Subcutaneous abdominal adipose tissue (tissue), 5 donors: ENCODE results near the gene NLRP4.
A peak's percentile ranks its signal among the peaks of the same experiment; 100 is the strongest.

Experiments used
- H3K27ac ChIP-seq: one replicate; pipeline ENCODE4 v1.7.0; 2013; ENCODE audit warnings: low read depth, mild to moderate bottlenecking, inconsistent platforms, low read length, moderate library complexity
- H3K27me3 ChIP-seq, 5 donors: one replicate each; pipeline ENCODE4 v1.7.0; 2013; ENCODE audit warnings: low read length in 5 of 5, inconsistent platforms in 1 of 5; ENCODE audit not compliant: control insufficient read depth in 5 of 5, insufficient read depth in 4 of 5
- H3K36me3 ChIP-seq, 5 donors: one replicate each; pipeline ENCODE4 v1.7.0; 2013; ENCODE audit warnings: low read length in 5 of 5; ENCODE audit not compliant: control insufficient read depth in 5 of 5, insufficient read depth in 5 of 5
- H3K4me1 ChIP-seq, 5 donors: one replicate each; pipeline ENCODE4 v1.7.0; 2013; ENCODE audit warnings: low read length in 5 of 5, mild to moderate bottlenecking in 3 of 5, moderate library complexity in 1 of 5; ENCODE audit not compliant: control insufficient read depth in 5 of 5, insufficient read depth in 5 of 5
- H3K4me3 ChIP-seq, 5 donors: one replicate each; pipeline ENCODE4 v1.7.0; 2013; ENCODE audit warnings: low read length in 5 of 5, low read depth in 1 of 5
- H3K9ac ChIP-seq, 5 donors: one replicate each; pipeline ENCODE4 v1.7.0; 2013; ENCODE audit warnings: low read length in 5 of 5, mild to moderate bottlenecking in 4 of 5, moderate library complexity in 3 of 5
- H3K9me3 ChIP-seq, 5 donors: one replicate each; pipeline ENCODE4 v1.7.0; 2013; ENCODE audit warnings: low read length in 5 of 5; ENCODE audit not compliant: control insufficient read depth in 5 of 5
- donor health status: healthy.
- donor health status: healthy.
- donor health status: healthy.
- donor health status: healthy.
- donor health status: healthy.

The NLRP4 gene, protein sequence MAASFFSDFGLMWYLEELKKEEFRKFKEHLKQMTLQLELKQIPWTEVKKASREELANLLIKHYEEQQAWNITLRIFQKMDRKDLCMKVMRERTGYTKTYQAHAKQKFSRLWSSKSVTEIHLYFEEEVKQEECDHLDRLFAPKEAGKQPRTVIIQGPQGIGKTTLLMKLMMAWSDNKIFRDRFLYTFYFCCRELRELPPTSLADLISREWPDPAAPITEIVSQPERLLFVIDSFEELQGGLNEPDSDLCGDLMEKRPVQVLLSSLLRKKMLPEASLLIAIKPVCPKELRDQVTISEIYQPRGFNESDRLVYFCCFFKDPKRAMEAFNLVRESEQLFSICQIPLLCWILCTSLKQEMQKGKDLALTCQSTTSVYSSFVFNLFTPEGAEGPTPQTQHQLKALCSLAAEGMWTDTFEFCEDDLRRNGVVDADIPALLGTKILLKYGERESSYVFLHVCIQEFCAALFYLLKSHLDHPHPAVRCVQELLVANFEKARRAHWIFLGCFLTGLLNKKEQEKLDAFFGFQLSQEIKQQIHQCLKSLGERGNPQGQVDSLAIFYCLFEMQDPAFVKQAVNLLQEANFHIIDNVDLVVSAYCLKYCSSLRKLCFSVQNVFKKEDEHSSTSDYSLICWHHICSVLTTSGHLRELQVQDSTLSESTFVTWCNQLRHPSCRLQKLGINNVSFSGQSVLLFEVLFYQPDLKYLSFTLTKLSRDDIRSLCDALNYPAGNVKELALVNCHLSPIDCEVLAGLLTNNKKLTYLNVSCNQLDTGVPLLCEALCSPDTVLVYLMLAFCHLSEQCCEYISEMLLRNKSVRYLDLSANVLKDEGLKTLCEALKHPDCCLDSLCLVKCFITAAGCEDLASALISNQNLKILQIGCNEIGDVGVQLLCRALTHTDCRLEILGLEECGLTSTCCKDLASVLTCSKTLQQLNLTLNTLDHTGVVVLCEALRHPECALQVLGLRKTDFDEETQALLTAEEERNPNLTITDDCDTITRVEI

DNA sequence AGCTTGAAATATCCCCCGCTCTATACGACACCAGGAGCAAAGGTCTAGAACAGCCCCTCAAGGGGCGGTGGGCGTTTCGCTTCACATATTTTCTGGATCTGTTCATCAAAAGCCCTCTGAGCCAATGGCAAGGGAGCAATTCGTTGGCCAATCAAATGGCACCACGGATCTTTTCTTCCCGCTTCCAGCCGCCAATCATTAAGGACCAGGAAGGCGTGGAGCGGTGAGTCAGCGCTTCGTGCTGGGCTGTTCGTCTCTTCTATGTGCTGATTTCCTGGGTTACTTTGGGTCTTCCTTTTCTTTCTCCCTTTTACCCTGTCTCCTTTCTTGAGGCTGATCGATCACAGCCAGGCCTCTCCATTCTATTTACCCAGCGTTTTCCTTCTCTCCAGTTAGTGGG lies at the start of gene NLRP4:
NLRP4 (plus strand) TSS at position 201 of the 400 bp plus-strand sequence. CDS start 15,541 bp downstream, outside the sequence.
- no peaks in the 10 kb centered on the region for H3K27me3 ChIP-seq
- H3K4me1 ChIP-seq: no peaks in the 10 kb centered on the region
- H3K4me3 ChIP-seq: no peak within 1 kb of the TSS
- no peak within 1 kb of the TSS for H3K9ac ChIP-seq
- no peaks in the 10 kb centered on the region for H3K36me3 ChIP-seq
- H3K27ac ChIP-seq: no peak within 1 kb of the TSS
- no peaks in the 10 kb centered on the region for H3K9me3 ChIP-seq

GRCh38 chr19:55795021-55795420 lies 41.3 kb upstream of the NLRP4 start:
- Histone ChIP-seq H3K9ac (no peak overlapping the region), H3K36me3 (no peaks in the 10 kb centered on the region), H3K9me3 (no peaks in the 10 kb centered on the region), H3K4me1 (no peaks in the 10 kb centered on the region), H3K27ac (no peak overlapping the region), H3K4me3 (no peak overlapping the region), H3K27me3 (peaks cover 0 to 7% (median 0%) of the 10 kb centered on the region in 5 donors)

GRCh38 chr19:55801416-55801815 lies 34.9 kb upstream of the NLRP4 start:
- Histone ChIP-seq H3K9me3 (peaks cover 0 to 3% (median 0%) of the 10 kb centered on the region in 5 donors), H3K4me3 (no peak overlapping the region), H3K36me3 (no peaks in the 10 kb centered on the region), H3K4me1 (no peaks in the 10 kb centered on the region), H3K27me3 (no peaks in the 10 kb centered on the region), H3K9ac (no peak overlapping the region), H3K27ac (no peak overlapping the region)

DNA sequence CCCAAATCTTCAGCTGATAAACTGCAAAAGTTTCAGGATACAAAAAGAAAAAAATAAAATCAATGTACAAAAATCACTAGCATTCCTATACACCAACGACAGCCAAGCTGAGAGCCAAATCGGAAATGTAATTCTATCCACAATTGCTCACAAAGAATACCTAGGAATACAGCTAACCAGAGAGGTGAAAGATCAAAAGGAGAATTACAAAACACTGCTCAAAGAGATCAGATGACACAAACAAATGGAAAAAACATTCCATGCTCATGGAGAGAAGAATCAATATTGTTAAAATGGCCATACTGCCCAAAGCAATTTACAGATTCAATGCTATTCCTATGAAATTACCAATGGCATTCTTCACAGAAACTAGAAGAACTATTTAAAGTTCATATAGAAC lies 34.1 kb upstream of the NLRP4 start:
- H3K27me3 ChIP-seq: no peaks in the 10 kb centered on the region
- peaks cover 0 to 5% (median 0%) of the 10 kb centered on the region in 5 donors for H3K9me3 ChIP-seq
- no peak overlapping the region for H3K4me3 ChIP-seq
- H3K4me1 ChIP-seq: no peaks in the 10 kb centered on the region
- no peak overlapping the region for H3K27ac ChIP-seq
- H3K36me3 ChIP-seq: no peaks in the 10 kb centered on the region
- H3K9ac ChIP-seq: no peak overlapping the region

GRCh38 chr19:55809381-55810058 lies 26.8 kb upstream of the NLRP4 start:
- Histone ChIP-seq H3K4me1 (peaks cover 0 to 4% (median 4%) of the 10 kb centered on the region in 5 donors), H3K27me3 (peaks cover 0 to 5% (median 0%) of the 10 kb centered on the region in 5 donors), H3K9me3 (peaks cover 0 to 7% (median 0%) of the 10 kb centered on the region in 5 donors), H3K27ac (no peak overlapping the region), H3K9ac (no peak overlapping the region), H3K36me3 (no peaks in the 10 kb centered on the region), H3K4me3 (peak overlapping the region in 2 of 5 donors; percentile 11 to 57)

GRCh38 chr19:55811340-55811739 lies 25.0 kb upstream of the NLRP4 start:
- Histone ChIP-seq H3K27ac (no peak overlapping the region), H3K4me3 (no peak overlapping the region), H3K4me1 (peaks cover 0 to 4% (median 4%) of the 10 kb centered on the region in 5 donors), H3K9me3 (peaks cover 0 to 6% (median 0%) of the 10 kb centered on the region in 5 donors), H3K27me3 (peaks cover 0 to 8% (median 0%) of the 10 kb centered on the region in 5 donors), H3K9ac (no peak overlapping the region), H3K36me3 (no peaks in the 10 kb centered on the region)

DNA sequence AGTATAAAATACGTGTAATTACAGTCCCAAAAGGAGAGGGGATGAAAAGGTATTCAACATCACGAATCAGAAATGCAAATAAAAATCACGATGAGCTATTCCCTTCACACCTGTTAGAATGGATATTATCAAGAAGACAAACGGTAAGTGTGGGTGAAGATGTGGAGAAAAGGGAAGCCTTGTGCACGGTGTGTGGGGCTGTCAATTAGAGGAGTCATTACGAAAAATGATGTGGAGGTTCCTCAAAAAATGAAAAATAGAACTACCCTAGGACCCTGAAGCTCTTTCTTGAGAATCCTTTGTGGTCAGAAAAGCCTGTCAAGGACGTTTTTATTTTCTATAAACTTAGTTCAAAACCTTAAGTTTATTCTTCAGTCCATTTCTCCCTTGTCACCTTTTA lies 23.9 kb upstream of the NLRP4 start:
- Histone ChIP-seq H3K4me3 (no peak overlapping the region), H3K4me1 (peaks cover 0 to 4% (median 4%) of the 10 kb centered on the region in 5 donors), H3K9ac (no peak overlapping the region), H3K27me3 (peaks cover 0 to 8% (median 0%) of the 10 kb centered on the region in 5 donors), H3K36me3 (no peaks in the 10 kb centered on the region), H3K27ac (no peak overlapping the region), H3K9me3 (peaks cover 0 to 2% (median 0%) of the 10 kb centered on the region in 5 donors)

DNA sequence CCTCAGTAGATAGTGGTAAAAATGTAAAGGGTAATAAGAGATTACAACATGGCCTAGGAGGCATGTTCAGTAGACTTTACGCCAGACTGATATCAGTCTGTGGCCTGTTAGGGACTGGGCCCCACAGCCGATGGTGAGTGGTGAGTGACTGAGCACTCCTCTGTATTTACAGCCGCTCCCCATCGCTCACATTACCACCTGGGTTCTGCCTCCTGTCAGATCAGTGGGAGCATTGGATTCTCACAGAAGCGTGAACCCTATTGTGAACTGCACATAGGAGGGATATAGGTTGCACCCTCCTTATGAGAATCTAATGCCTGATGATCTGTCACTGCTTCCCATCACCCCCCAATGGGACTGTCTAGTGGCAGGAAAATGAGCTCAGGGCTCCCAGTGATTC lies 22.4 kb upstream of the NLRP4 start:
- Histone ChIP-seq H3K9me3 (no peaks in the 10 kb centered on the region), H3K27ac (no peak overlapping the region), H3K27me3 (peaks cover 0 to 8% (median 0%) of the 10 kb centered on the region in 5 donors), H3K36me3 (no peaks in the 10 kb centered on the region), H3K4me3 (no peak overlapping the region), H3K4me1 (peaks cover 0 to 4% (median 4%) of the 10 kb centered on the region in 5 donors), H3K9ac (no peak overlapping the region)

GRCh38 chr19:55820037-55820436 lies 16.3 kb upstream of the NLRP4 start:
- Histone ChIP-seq H3K4me3 (no peak overlapping the region), H3K36me3 (no peaks in the 10 kb centered on the region), H3K4me1 (no peaks in the 10 kb centered on the region), H3K9ac (no peak overlapping the region), H3K27me3 (peaks cover 0 to 14% (median 6%) of the 10 kb centered on the region in 5 donors), H3K27ac (no peak overlapping the region), H3K9me3 (peaks cover 0 to 2% (median 0%) of the 10 kb centered on the region in 5 donors)
